HG02870 (cell line): ENCODE measurements around the gene CTXND2.

Experiments
- ATAC-seq: cut with Tn5 transposase; IDR thresholded peaks from one replicate; pipeline ENCODE4 v1.9.1; 2021; ENCODE audit warnings: mild to moderate bottlenecking, moderate library complexity; ENCODE audit not compliant: unreplicated experiment

CTXND2 gene

GRCh38 chr1:150957666-150958065 is 70.7 kb downstream of the CTXND2 start:
- no peak for ATAC-seq

- no peak for ATAC-seq
Measured at GRCh38 chr1:150960646-150961045, 73.7 kb downstream of the CTXND2 start.

GRCh38 chr1:150961756-150962155 is 74.8 kb downstream of the CTXND2 start:
- no peak for ATAC-seq
